Esophagus squamous epithelium (tissue), 4 donors: ENCODE results near the gene CACNA1F.

Experiments
- POLR2A ChIP-seq, 4 donors: fragments of 450-650 bp; IDR thresholded peaks; one replicate each; pipeline ENCODE4 v1.6.1; 2017; ENCODE audit warnings: antibody characterized with exemption in 4 of 4, mild to moderate bottlenecking in 4 of 4, moderate library complexity in 3 of 4
- TF ChIP-seq, protein P1 (sequence below), 6 experiments: fragments of 450-650 bp in 4 of 6; fragments of 200-600 bp in 2 of 6; sonication (generic) in 2 of 6; IDR thresholded peaks; one replicate each; pipeline ENCODE4 v1.5.1; 2016 to 2019; ENCODE audit warnings: antibody characterized with exemption in 6 of 6, mild to moderate bottlenecking in 4 of 6, moderate library complexity in 4 of 6

DNA sequence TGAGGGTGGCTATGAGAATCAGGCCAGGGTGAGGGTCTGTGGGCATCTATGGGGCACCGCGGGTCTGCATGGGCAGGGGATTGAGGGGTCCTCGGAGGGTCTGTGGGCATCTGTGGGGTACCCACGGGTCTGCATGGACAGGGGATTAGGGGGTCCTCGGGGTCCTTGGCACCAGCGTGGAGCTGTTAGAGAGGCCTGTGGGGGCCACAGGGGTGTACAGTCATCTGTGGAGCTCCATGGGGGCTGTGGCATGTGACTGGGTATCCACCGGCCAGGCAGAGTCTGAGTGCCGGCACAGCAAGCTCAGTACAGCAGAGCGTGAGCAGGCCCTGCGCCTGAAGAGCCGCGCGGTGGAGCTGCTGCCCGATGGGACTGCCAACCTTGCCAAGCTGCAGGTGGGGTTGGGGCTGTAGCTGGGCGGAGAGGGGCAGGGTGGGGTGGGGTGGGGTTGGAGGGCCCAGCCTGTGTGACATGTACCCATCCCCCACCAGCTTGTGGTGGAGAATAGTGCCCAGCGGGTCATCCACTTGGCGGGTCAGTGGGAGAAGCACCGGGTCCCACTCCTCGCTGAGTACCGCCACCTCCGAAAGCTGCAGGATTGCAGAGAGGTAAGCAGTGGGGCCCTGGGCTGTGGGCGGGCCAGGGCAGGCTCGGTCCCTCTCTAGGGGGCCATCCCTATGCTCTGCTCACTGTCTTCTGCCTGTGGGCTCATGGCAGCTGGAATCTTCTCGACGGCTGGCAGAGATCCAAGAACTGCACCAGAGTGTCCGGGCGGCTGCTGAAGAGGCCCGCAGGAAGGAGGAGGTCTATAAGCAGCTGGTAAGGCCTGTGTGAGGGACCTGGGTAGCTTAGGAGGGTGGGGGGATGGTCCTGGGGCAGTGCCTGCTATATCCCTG, 15.0 kb upstream of the CACNA1F start:
- TF ChIP-seq, protein P1, sequence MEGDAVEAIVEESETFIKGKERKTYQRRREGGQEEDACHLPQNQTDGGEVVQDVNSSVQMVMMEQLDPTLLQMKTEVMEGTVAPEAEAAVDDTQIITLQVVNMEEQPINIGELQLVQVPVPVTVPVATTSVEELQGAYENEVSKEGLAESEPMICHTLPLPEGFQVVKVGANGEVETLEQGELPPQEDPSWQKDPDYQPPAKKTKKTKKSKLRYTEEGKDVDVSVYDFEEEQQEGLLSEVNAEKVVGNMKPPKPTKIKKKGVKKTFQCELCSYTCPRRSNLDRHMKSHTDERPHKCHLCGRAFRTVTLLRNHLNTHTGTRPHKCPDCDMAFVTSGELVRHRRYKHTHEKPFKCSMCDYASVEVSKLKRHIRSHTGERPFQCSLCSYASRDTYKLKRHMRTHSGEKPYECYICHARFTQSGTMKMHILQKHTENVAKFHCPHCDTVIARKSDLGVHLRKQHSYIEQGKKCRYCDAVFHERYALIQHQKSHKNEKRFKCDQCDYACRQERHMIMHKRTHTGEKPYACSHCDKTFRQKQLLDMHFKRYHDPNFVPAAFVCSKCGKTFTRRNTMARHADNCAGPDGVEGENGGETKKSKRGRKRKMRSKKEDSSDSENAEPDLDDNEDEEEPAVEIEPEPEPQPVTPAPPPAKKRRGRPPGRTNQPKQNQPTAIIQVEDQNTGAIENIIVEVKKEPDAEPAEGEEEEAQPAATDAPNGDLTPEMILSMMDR (IDR thresholded peaks at IDR 0.05), result no peak
- TF ChIP-seq POLR2A (IDR thresholded peaks at IDR 0.05), result no peak
